Ishikawa (cell line): ENCODE data around the gene SYCE3.

Experiments used
- CEBPB ChIP-seq: IDR thresholded peaks from 2 replicates; pipeline ENCODE4 v1.6.1; 2012
- CREB1 ChIP-seq: IDR thresholded peaks from 2 replicates; pipeline ENCODE4 v1.6.1; 2012; ENCODE audit warnings: low read depth
- EP300 ChIP-seq: IDR thresholded peaks from 2 replicates; pipeline ENCODE4 v1.6.1; 2012; ENCODE audit warnings: borderline replicate concordance
- FOXM1 ChIP-seq: IDR thresholded peaks from 2 replicates; pipeline ENCODE4 v1.6.1; 2012; ENCODE audit warnings: low read depth, borderline replicate concordance
- MAX ChIP-seq: IDR thresholded peaks from 2 replicates; pipeline ENCODE4 v1.6.1; 2012
- RAD21 ChIP-seq: IDR thresholded peaks from 2 replicates; pipeline ENCODE4 v1.6.1; 2012; ENCODE audit warnings: low read depth
- REST ChIP-seq: IDR thresholded peaks from 2 replicates; pipeline ENCODE4 v1.6.1; 2012; ENCODE audit warnings: low read depth, mild to moderate bottlenecking
- TAF1 ChIP-seq: IDR thresholded peaks from 2 replicates; pipeline ENCODE4 v1.6.1; 2012; ENCODE audit warnings: low read depth, mild to moderate bottlenecking
- YY1 ChIP-seq: IDR thresholded peaks from 2 replicates; pipeline ENCODE4 v1.6.1; 2012; ENCODE audit warnings: low read depth
- ZBTB7A ChIP-seq: IDR thresholded peaks from 2 replicates; pipeline ENCODE4 v1.6.1; 2012; ENCODE audit warnings: low read depth

- no peak for TF ChIP-seq CEBPB
- no peak for TF ChIP-seq MAX
- TF ChIP-seq FOXM1, result no peak
- TF ChIP-seq YY1, result no peak
- TF ChIP-seq CREB1, result no peak
- TF ChIP-seq TAF1, result no peak
- TF ChIP-seq RAD21, result no peak
- TF ChIP-seq REST, result no peak
- no peak for TF ChIP-seq EP300
- TF ChIP-seq ZBTB7A, result no peak
Measured at GRCh38 chr22:50502096-50502495, 60.6 kb downstream of the SYCE3 start.
